Measurements from ENCODE around the gene PLIN5.
"Not testable (repeated sequence)": the region's sequence is repeated elsewhere in the genome, so short reads cannot be mapped to it uniquely, and the experiment has no call there.

GRCh38 chr19:4563562-4563961 is 28.5 kb upstream of the PLIN5 start:
- TF ChIP-seq CTCF (IDR thresholded peaks at IDR 0.05 in 8 of 11, conservative IDR thresholded peaks at IDR 0.05 in 3 of 11); POLR2AphosphoS5 (IDR thresholded peaks at IDR 0.05): not testable (repeated sequence)
